Endodermal cell (in vitro differentiated cells): ENCODE data around the gene GPR135. TPM values are rescaled to one million over a fixed set of nuclear protein-coding genes. Genes with fewer than 3 reads are reported as not detected.

Source experiments
- DNase-seq: peaks from one replicate; pipeline ENCODE4 v3.0.0-alpha.2; 2017
- H3K27ac ChIP-seq: 2 replicates; pipeline ENCODE4 v1.5.1; 2013; ENCODE audit warnings: mild to moderate bottlenecking, low read depth, low read length, moderate library complexity
- H3K27me3 ChIP-seq: 2 replicates; pipeline ENCODE4 v1.6.1; 2013; ENCODE audit warnings: mild to moderate bottlenecking, low read length, moderate library complexity; ENCODE audit not compliant: insufficient read depth, control insufficient read depth, poor library complexity, severe bottlenecking
- H3K36me3 ChIP-seq: 2 replicates; pipeline ENCODE4 v1.7.0; 2013; ENCODE audit warnings: mild to moderate bottlenecking, low read length, moderate library complexity; ENCODE audit not compliant: control insufficient read depth, insufficient read depth
- H3K4me1 ChIP-seq: one replicate; pipeline ENCODE4 v1.7.0; 2013; ENCODE audit warnings: low read length; ENCODE audit not compliant: control insufficient read depth, insufficient read depth
- H3K4me3 ChIP-seq: 2 replicates; pipeline ENCODE4 v1.5.1; 2013; ENCODE audit warnings: mild to moderate bottlenecking, low read length, moderate library complexity
- H3K9ac ChIP-seq: 2 replicates; pipeline ENCODE4 v1.6.1; 2013; ENCODE audit warnings: mild to moderate bottlenecking, low read length, moderate library complexity; ENCODE audit not compliant: poor library complexity, severe bottlenecking; ENCODE audit errors: extremely low read depth
- H3K9me3 ChIP-seq: 2 replicates; pipeline ENCODE4 v1.6.1; 2013; ENCODE audit warnings: mild to moderate bottlenecking, low read length, moderate library complexity; ENCODE audit not compliant: control insufficient read depth
- H3K27ac Mint-ChIP-seq: 2 replicates; pipeline ENCODE4 v1.8.0; 2020; ENCODE audit warnings: mixed read lengths
- H3K27me3 Mint-ChIP-seq: 2 replicates; pipeline ENCODE4 v1.8.0; 2021; ENCODE audit warnings: mild to moderate bottlenecking, mixed read lengths; ENCODE audit not compliant: insufficient read depth
- H3K36me3 Mint-ChIP-seq: 2 replicates; pipeline ENCODE4 v1.8.0; 2020; ENCODE audit warnings: low read depth, mixed read lengths
- H3K4me1 Mint-ChIP-seq: 2 replicates; pipeline ENCODE4 v1.8.0; 2020; ENCODE audit warnings: mixed read lengths
- H3K4me3 Mint-ChIP-seq: 2 replicates; pipeline ENCODE4 v1.8.0; 2020; ENCODE audit warnings: mild to moderate bottlenecking, moderate library complexity, mixed read lengths
- H3K9me3 Mint-ChIP-seq: 2 replicates; pipeline ENCODE4 v1.8.0; 2020; ENCODE audit warnings: mild to moderate bottlenecking, mixed read lengths
- WGBS, 2 experiments: methylation state at CpG; one replicate each; pipeline versions ENCODE4 v1.1.5 to v1.1.7; 2013; ENCODE audit warnings: missing lambda C conversion rate in 2 of 2, mixed read lengths in 1 of 2; ENCODE audit not compliant: insufficient coverage in 1 of 2, insufficient read length in 1 of 2; 5-methylcytosine and 5-hydroxymethylcytosine counted together
- total RNA-seq, 2 donors: library from RNA; stranded (reverse); fragmentation: NEBNext Ultra II Directional in 1 of 2; extraction: Animal tissue kit (Norgen Biotek cat#: 25700) in 1 of 2; gene quantifications; 2 replicates in 1 of 2; 3 replicates in 1 of 2; pipeline ENCODE4 v1.2.1, GENCODE V29; 2021
- TF ChIP-seq, protein P1 (sequence below): fragments of 200-600 bp; sonication (generic); conservative IDR thresholded peaks from 2 replicates; pipeline ENCODE4 v1.5.0; 2021; ENCODE audit warnings: antibody characterized with exemption, mild to moderate bottlenecking

GPR135 gene
- total RNA-seq, 2 donors from 2014 or later, result 4.1 to 4.5 TPM

DNA sequence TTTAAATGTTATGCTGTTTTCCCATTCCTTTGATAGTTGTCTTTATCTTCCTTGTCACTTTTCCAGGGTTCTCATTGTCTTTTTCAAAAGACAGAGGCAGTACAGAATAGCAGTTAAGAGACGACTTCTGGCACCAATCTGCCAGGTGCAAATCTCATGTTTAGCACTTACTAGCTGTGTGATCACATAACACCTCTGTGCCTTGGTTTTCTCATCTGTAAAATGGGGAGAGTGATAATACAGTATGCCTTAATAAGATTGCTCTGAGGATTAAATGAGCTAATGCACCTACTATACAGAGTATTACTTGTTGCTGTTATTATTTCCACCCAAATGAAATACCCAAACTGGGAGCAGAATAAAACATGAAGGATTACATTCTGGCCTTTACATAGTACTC lies 4.8 kb downstream of the GPR135 start:
- no peak for DNase-seq
- TF ChIP-seq, protein P1, sequence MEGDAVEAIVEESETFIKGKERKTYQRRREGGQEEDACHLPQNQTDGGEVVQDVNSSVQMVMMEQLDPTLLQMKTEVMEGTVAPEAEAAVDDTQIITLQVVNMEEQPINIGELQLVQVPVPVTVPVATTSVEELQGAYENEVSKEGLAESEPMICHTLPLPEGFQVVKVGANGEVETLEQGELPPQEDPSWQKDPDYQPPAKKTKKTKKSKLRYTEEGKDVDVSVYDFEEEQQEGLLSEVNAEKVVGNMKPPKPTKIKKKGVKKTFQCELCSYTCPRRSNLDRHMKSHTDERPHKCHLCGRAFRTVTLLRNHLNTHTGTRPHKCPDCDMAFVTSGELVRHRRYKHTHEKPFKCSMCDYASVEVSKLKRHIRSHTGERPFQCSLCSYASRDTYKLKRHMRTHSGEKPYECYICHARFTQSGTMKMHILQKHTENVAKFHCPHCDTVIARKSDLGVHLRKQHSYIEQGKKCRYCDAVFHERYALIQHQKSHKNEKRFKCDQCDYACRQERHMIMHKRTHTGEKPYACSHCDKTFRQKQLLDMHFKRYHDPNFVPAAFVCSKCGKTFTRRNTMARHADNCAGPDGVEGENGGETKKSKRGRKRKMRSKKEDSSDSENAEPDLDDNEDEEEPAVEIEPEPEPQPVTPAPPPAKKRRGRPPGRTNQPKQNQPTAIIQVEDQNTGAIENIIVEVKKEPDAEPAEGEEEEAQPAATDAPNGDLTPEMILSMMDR, result no peak
- peaks cover 19% of the 10 kb centered on the region for H3K9me3 Mint-ChIP-seq
- no peak overlapping the region for H3K27ac ChIP-seq
- no peak overlapping the region for H3K9ac ChIP-seq
- peaks cover 6% of the 10 kb centered on the region for H3K4me1 ChIP-seq
- peaks cover 16% of the 10 kb centered on the region for H3K27me3 Mint-ChIP-seq
- H3K4me3 ChIP-seq, result no peak overlapping the region
- H3K4me3 Mint-ChIP-seq, result no peak overlapping the region
- 86 to 92% methylated on average over 1 of the region's 1 CpG for WGBS, 2 experiments
- H3K27ac Mint-ChIP-seq, result no peak overlapping the region
- peaks cover 47% of the 10 kb centered on the region for H3K36me3 Mint-ChIP-seq
- H3K27me3 ChIP-seq, result peaks cover 19% of the 10 kb centered on the region
- H3K36me3 ChIP-seq, result peaks cover 36% of the 10 kb centered on the region
- peaks cover 28% of the 10 kb centered on the region for H3K9me3 ChIP-seq
- H3K4me1 Mint-ChIP-seq, result peaks cover 22% of the 10 kb centered on the region

DNA sequence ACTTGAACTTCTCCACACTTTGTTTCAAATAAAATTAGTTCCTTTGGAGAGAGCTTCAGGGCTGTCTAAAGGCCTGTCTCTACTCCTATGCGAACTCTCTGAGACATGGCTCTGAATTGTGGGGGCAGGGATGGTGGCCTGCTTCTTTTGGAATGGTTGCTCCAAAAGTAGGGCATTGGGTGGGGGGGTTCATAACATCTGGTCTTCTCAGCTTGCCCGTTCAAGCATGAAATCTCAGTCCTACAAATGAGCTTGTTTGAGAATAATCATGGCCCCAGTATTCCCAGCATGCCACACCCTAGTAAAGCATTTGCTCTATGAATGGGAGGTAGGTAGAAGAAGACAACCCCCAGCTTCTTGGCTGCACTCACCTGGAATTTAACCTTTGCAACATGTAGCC lies 6.7 kb downstream of the GPR135 start:
- Histone ChIP-seq H3K9me3 (peaks cover 32% of the 10 kb centered on the region), H3K9ac (no peak overlapping the region), H3K4me3 (no peak overlapping the region), H3K27me3 (peaks cover 13% of the 10 kb centered on the region), H3K4me1 (peaks cover 4% of the 10 kb centered on the region), H3K36me3 (peaks cover 38% of the 10 kb centered on the region), H3K27ac (no peak overlapping the region)
- Mint-ChIP-seq H3K4me1 (peaks cover 18% of the 10 kb centered on the region), H3K27me3 (peaks cover 8% of the 10 kb centered on the region), H3K27ac (no peak overlapping the region), H3K4me3 (no peak overlapping the region), H3K9me3 (peaks cover 19% of the 10 kb centered on the region), H3K36me3 (peaks cover 55% of the 10 kb centered on the region)
- TF ChIP-seq, protein P1, result no peak
- WGBS, 2 experiments, result 95% methylated on average over 2 of the region's 2 CpGs; no CpG with 5 or more reads in 1 of the 2 experiments
- no peak for DNase-seq

DNA sequence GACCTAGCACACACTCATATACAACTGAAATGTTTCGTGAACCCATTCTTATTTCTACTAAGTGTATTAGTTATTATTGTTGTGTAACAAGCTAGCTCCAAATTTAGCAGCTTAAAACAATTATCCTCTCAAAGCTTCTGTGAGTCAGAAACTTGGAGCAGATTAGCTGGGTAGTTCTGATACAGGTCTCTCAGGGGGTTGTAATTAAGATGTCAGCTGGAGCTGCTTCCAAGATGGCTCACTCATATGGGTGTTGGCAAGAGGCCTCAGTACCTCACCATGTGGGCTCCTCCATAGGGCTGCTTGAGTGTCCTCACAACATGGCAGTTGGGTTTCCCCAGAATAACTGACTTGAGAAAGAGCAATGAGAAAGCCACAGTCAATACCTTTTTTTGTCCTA lies 9.8 kb downstream of the GPR135 start:
- TF ChIP-seq, protein P1, result no peak
- no peak for DNase-seq
- WGBS, 2 experiments, result no CpG with 5 or more reads among the region's 1 CpG
- Histone ChIP-seq H3K9me3 (peaks cover 32% of the 10 kb centered on the region), H3K27ac (no peak overlapping the region), H3K27me3 (no peaks in the 10 kb centered on the region), H3K9ac (no peak overlapping the region), H3K4me1 (peaks cover 4% of the 10 kb centered on the region), H3K4me3 (peak overlapping the region; percentile 4), H3K36me3 (peaks cover 27% of the 10 kb centered on the region)
- Mint-ChIP-seq H3K4me3 (no peak overlapping the region), H3K9me3 (peaks cover 19% of the 10 kb centered on the region), H3K27me3 (no peaks in the 10 kb centered on the region), H3K27ac (no peak overlapping the region), H3K36me3 (peaks cover 45% of the 10 kb centered on the region), H3K4me1 (peaks cover 18% of the 10 kb centered on the region)
